ENCODE data around the gene HDDC2.

GRCh38 chr6:125273965-125274364 lies 27.8 kb downstream of the HDDC2 start:
- TF ChIP-seq PTBP1 (IDR thresholded peaks at IDR 0.05; ENCODE audit: low read depth, low read length), result no peak
- no peak for TF ChIP-seq LEF1 (IDR thresholded peaks at IDR 0.05)
- TF ChIP-seq CHD4 (IDR thresholded peaks at IDR 0.05; ENCODE audit: insufficient read depth, insufficient replicate concordance, low read depth, low read length, poor library complexity, severe bottlenecking), result no peak
- peak; percentile 40 for TF ChIP-seq POLR2A (conservative IDR thresholded peaks at IDR 0.05)
- no peak for TF ChIP-seq CTCF (IDR thresholded peaks at IDR 0.05 in 2 of 3, conservative IDR thresholded peaks at IDR 0.05 in 1 of 3; ENCODE audit: insufficient read depth in 2 of 3, low read depth in 1 of 3, low read length in 3 of 3)
- no peak for TF ChIP-seq YY1 (IDR thresholded peaks at IDR 0.05; ENCODE audit: borderline replicate concordance in 1 of 3, control insufficient read depth in 1 of 3, extremely low read depth in 1 of 3, insufficient read depth in 3 of 3, insufficient read length in 1 of 3, insufficient replicate concordance in 2 of 3, low read depth in 1 of 3, low read length in 2 of 3)
- TF ChIP-seq MAFK (IDR thresholded peaks at IDR 0.05; ENCODE audit: low read length), result no peak
- no peak for TF ChIP-seq NFE2L1 (tag; IDR thresholded peaks at IDR 0.05; ENCODE audit: borderline replicate concordance, low read depth)
- no peak for TF ChIP-seq MEF2A (IDR thresholded peaks at IDR 0.05; ENCODE audit: control insufficient read depth, low read depth, low read length)
